NOMO-1 treated with dmso at 0.1 percent for 144 hours (cell line): ENCODE results near the gene ACBD6.

Experiments
- DNase-seq: peaks from one replicate; lab custom pipeline; 2025; ENCODE audit not compliant: unreplicated experiment; lab: John Stamatoyannopoulos, UW

ACBD6 gene

GRCh38 chr1:180259431-180260338, 242.7 kb downstream of the ACBD6 start:
- no peak for DNase-seq

- no peak for DNase-seq
These were observed 243.4 kb downstream of the ACBD6 start for GRCh38 chr1:180258935-180259334.

DNA sequence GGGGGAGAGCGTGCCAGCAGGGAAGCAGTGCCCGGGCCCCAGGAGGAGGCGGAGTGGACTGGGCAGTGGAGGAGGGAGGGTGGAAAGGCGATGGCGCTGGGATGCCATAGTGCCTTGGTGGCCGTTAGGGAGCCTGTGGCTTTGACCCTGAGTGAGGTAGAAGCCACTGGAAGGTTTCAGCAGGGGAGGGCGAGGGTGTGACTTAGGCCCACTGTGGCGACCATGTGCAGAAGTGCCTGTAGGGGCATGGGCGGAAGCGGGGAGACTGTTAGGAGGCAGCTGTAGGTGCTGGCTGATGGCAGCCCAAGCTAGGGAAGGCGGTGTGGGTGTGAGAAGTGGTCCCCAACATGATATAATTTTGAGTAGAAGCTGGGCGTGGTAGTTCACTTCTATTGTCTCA, 244.1 kb downstream of the ACBD6 start:
- DNase-seq = no peak

DNA sequence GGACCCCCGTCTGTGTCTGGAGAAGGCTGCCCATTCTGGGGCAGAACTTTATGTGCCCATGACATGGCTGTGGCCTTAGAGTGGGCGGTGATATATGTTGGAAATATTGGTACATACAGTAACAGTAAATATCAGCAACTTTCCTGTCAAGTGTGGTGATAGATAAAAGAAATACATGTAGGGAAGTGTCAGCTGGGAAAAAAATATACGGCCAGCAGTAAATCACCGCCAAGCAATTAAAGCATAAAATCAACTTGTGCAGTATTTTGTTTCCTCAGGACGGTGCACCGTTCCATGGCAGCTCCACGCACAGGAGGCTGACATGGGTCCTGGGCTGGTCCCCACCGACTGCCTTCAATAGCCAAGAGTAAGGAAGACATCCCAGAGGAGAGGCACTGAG, 244.9 kb downstream of the ACBD6 start:
- DNase-seq = no peak

- no peak for DNase-seq
These were observed 245.4 kb downstream of the ACBD6 start for GRCh38 chr1:180257028-180257386.

DNA sequence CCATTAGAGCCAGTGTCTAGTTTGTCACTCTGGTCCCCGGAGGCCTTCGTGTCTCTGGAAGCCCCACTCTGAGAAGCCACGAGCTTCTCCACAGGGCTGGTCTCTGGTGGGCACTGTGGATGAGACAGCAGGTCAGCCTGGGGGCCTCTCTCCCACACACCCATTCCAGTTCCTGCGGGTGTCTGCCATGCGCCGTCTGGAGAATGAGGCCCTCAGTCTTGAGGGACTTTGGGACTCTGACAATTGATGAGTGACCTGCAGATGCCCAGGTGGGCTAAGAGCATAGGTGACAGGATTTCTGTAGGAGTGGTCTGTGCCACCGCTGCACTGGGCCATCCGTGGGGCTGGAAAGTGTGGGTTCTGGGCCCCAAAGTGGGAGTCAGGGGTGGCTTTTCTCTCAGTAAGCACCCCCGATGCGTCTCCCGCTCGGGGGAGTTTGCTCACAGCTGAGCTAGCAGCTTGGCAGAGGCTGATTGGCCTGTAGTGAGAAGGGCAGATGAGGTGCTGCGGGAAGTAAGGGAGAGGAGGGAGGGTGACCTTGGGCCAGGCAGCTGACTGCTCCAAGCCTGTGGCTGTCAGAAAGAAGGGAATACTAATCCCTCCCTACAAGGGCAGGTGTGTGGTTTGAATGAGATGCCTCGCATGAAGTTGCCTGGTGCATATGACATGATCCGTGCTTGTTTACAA, 245.9 kb downstream of the ACBD6 start:
- DNase-seq = no peak

DNA sequence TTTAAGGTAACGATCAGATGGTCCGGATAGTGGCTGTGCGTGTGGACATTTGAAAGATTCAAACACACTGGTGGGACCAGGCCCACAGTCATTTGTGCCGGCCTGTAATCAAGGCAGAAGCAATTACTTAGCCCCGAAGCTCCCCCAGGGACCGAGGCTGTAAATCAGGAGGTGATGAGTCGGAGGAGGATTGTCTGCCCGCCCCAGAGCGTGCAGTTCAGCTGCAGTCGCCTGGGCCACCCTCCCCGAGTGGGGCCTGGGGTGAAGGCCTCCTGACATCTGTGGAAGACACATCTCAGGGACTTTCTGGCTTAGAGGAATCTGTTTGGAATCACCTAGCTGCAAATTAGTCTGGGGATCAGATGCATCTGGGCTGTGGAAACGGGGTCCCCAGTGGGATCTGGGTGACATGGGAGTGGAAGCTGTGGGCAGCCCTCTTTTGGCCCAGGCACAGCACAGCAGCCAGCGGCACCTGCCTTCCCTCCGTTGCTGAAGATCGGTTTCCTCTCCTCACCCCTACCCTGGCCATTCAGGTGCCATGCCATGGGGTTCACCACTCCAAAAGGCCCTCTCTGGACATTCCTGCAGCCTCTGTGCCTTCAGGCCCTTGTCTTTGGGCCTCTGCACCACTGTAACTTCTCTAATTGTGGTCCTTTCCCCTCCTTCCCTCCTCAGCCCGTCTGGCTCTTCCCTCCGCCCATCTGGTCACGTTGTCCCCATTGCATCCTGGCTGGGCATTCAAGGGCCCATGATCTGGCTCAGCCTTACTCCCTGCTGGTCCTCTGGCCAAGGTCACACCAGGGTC, 246.6 kb downstream of the ACBD6 start:
- DNase-seq = no peak

GRCh38 chr1:180254854-180255253, 247.5 kb downstream of the ACBD6 start:
- DNase-seq = no peak

DNA sequence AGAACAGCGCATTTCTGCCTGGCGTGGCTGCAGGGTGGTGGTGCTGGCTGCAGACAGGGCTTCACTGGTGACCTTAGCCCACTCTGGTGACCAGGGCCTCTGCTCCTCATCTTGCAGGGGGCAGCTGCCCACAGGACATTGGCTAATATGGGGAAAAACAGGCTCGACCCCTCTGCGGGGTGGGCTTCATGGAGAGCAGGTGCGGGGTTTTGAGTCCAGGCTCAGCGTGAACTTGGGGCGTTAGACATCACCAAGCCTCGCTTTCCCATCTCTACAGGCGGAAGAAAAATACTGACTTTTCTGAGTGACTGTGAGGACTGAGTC, 247.9 kb downstream of the ACBD6 start:
- no peak for DNase-seq

DNA sequence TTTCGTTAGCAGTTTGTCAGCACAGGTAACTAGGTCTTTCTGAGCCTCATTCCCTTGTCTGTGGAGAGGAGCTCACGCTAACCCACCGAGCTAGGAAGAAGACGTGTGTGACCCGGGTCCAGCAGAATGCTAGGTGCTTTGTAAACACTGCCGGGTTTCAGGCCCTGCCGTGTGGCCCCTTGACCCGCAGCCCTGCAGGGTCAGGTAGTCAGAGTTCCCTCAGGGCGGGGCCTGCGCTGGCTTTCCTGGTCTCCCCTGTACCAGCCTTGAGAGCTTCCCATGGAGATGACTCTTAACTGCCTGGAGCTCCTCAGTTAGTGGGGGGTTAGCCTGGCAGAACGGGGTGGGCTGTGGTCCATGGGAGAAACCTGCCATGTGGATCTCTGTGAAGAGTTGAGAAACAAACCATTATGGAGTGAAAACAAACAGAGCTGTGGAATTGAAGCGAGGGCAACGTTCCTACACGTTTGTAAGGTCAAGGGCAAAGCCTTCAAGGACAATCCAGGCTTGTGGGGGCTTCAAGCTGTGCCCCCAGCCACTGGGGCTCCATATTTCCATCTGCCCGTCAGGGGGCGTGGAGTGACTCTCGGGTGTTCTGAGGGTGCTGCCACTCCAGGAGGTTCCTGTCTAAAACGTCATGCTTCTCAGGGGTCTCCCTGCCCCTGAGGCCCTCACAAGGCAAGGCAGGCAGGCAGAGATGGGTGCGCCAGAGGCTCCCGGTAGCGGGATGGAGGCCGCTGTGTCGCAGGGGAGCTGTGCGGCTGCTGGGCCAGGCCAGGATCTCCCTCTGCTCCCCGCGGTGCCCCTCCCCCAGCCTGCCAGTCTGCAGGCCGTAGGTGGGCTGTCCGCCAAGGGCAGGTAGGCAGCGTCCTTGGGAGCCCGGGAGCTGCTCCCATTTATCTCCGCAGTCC, 248.5 kb downstream of the ACBD6 start:
- no peak for DNase-seq

DNA sequence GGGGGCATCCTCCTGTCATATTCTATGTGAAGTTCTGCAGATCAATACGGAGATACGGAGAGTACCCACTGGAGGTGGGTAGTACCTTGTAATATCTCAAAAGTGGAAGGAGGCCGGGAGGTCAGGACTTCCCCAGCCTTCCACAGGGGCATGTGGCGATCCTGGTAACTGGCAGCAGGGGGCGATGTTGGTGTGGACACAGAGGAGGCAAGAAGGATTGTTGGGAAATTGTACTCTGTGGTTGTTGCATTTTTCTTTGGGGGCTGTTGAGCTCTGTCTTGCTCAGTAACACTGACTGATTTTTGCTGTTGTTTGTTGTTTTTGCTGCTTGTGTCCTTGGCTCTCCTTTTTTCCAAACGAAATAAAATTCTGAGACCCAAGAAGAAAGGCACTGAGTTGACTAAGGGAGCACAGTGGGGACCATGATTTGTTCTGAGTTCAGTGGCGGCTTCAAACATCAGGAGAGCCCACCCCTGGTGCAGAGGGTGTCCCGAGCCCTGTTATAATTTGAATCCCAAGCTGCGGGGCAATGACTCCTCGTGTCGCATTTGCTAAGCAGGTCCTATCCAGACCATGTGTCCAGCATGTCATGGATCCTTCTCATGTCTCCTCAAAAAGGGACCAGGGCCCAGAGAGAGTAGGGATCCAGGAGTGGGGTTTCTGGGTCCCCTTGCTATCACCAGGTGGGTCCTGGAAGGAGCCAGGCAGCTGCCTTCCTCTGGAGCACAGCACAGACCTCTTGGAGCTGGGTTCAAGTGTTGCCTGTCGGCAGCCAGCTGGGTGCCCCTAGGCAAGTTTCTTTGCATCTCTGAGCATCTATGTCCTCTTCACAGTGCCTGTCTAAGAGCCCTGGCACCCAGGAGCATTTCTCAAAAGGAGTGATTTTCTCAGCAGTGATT, 249.5 kb downstream of the ACBD6 start:
- DNase-seq = peak; percentile 61

DNA sequence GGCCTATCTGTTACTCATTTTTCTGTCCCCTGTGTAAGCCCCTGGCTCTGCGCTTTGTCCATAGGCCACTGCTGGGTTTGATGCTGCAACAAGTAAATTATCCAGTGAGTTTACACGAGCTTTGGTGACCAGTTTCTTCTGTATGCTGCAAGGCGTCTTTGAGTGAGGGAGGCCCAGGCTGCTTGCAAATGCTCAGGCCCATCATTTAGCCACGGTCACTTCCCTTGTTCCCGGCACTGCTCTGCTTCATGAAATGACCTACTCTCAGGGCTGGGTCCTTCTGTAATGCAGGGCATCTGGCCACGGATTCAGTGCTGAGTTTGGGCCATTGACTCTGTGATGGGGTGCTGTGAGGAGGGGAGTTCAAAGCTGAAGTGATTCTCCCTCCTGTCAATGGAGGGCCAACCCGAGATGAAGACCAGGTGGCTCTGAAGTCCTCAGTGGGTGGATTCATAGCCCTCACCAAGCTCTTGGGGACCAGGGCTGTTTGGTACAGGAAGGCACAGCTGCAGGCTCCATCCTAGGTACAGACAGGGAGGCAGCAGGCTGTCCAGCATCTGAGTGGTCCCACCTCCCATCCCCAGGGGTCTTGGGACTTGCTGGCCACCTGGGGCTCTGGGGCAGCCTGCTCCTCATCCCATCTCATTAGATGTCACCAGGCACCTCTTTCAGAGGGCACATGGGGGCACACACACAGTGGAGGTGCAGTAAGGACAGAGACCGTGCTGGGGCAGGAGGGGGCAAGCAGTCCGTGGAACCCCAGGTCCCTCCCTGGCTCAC, 250.7 kb downstream of the ACBD6 start:
- DNase-seq = no peak

DNA sequence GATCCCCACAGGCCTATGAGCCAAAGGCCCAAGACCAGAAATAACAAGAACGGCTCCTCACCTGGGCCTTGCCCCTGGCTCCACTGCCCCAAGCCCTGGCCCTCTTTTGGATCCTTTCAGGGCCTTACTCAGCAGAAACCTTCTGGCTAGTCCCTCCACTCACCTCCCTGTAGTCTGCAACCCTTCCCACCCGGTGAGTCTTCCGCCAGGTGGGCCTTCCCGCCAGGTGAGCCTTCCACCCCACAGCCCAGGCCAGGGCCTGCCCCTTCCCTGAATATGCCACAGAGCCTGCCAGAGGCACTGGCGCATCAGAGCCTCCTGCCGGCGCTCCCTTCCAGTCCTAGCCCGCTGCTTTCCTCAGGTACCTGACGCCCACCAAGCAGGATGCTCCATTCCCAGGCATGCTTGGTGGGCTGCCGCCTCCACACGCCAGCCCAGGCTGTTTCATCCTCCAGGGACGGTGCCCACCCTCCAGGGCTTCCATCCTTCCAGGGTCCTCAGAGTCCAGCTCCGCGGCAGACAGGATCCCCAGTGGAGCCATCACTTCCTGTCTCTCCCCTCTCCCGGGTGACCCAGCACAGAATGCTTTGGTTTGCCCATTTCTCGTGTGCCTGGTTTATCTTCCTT, 251.4 kb downstream of the ACBD6 start:
- DNase-seq = no peak

GRCh38 chr1:180250499-180250770, 251.9 kb downstream of the ACBD6 start:
- DNase-seq = no peak

DNA sequence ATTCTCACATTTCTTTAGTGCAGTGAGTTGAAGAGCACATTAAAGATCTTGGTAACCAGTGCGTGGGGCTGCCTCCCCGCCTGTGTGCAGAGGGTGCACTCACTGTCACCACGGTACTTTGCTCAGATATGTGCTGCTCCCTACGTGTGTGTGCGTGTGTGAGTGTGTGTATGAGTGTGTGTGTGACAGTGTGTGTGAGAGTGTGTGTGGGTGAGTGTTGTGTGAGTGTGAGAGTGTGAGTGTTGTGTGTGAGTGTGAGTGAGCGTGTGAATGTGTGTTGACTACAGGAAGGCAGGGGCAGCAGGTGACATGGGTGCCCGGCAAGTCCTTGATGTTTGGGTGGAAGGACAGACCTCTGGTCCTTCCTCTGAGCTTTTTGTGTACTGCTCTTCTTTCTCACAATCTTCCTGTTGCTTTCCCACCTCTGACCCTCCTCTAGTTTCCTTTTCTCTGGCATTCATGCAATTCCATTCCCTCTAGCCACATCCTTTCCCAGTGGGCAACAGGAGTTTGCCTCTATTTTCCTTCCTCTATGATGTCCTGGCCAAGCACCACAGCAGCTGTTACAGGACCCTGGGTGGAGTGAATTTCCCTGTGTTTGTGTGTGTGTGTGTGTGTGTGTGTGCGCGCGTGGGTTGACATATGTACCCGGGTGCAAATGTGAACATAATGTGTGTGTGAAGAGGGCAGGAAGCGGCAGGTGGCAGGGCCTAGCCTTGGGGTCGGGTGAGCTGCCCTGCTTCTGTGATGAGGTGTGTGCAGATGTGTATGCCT, 252.5 kb downstream of the ACBD6 start:
- DNase-seq = no peak

DNA sequence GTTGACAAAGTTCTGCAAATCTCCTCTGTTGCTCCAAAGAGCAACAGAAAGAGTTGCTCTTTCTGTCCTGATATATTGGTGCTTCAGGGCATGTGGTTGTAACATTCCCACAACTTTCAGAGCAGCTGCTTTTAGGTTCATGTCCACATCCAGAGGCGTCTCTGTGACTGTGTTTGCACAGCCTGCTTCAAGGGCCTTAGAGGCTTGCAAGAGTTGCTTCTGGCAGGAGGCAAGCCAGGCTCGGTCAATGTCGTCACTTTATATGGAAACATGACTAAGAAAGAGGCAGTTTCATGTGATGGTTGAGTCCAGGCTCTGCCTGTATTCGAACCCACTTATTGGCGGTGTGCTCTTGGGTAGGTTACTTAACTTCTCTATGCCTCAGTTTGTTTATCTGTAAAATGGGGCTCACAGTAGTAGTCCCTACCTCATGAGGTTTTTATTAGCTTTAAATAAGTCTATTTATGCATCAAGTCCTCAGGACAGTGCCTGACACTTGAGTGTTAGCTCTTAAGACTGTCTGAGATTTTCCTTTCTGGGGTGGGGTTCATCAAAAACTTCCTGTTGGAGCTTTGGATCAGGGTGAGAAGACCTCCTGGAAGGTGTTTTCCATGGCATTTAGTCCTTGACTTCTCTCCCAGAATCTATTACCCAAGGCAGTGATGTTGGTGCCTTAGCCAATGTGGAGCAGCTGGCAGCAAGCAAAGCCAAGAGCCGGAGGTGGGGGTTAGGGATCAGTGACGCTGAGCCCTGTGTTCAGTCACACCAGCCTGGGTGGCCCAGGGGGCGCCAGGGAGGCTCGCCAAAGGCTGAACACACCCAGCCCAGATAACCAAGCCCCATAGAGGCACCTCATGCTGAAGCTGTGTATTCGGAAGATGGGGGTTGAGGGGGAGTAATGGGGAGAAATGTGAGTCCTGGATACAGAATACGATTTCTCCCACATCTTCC, 253.4 kb downstream of the ACBD6 start:
- no peak for DNase-seq

GRCh38 chr1:180248176-180248575, 254.2 kb downstream of the ACBD6 start:
- DNase-seq = no peak
